NCI-H146 treated with DMSO at 0.1 percent for 48 hours (cell line): ENCODE measurements around the gene ITGA11.

Experiments used
- DNase-seq: peaks from one replicate; lab custom pipeline; 2025; ENCODE audit not compliant: unreplicated experiment; lab: John Stamatoyannopoulos, UW

The ITGA11 gene

GRCh38 chr15:68333775-68334470 lies 98.0 kb downstream of the ITGA11 start:
- DNase-seq: no peak

DNA sequence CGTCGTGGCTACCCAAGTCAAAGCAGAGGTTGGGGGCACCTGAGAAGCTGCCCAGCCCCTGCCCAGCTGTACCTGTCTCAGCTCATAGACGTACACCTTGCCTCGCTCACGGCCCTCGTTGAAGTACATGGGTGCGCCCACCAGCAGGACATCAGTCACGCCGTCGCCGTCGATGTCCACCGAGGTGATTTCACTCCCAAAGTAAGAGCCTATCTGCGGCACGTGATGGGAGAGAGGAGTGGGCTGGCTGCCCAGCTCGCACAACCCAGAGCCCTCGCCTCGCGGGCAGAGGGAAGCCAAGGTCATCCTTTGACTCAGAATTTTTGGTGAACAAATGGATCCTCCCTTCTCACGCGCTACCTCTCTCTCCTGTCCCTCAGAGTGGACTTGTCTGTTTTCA lies 99.7 kb downstream of the ITGA11 start:
- DNase-seq: no peak

- DNase-seq: no peak
Measured at GRCh38 chr15:68330901-68331300, 101.1 kb downstream of the ITGA11 start.

- no peak for DNase-seq
Measured at GRCh38 chr15:68330416-68330815, 101.5 kb downstream of the ITGA11 start.

- DNase-seq: no peak
Measured at GRCh38 chr15:68328964-68329363, 103.0 kb downstream of the ITGA11 start.

- no peak for DNase-seq
Measured at GRCh38 chr15:68328443-68328842, 103.5 kb downstream of the ITGA11 start.

DNA sequence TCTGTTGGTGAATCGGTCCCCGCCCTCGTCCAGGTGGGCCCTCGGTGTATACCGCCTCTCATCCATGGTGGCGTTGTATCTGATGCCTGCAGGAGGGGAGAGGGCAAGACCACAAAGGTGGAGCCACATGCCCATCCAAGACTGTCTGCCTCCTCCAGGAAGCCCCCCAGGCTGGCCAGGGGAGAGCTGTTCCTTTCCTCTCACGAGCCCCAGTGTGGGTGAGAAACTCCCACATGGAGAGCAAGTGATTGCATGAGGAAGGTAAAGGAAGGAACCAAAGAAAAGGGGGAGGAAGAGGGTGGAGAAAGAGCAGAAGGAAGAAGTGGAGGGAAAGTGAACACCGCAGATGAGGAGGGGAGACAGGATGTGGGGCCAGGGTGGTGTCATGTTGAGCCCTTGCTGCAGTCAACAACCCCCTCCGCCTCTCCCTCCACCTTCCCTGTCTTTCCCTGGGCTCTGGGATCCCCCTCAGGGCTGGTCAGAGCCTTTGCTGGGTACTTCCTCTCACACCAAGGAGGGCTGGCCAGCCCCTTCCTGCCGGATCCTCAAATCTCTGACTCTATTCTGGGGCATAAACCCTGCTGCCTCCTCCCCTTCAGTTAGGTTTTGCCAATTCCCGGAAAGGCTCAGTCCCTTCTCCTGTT lies 105.1 kb downstream of the ITGA11 start:
- no peak for DNase-seq

- DNase-seq: no peak
Measured at GRCh38 chr15:68325726-68326125, 106.2 kb downstream of the ITGA11 start.

- DNase-seq: no peak
Measured at GRCh38 chr15:68322796-68323195, 109.2 kb downstream of the ITGA11 start.

DNA sequence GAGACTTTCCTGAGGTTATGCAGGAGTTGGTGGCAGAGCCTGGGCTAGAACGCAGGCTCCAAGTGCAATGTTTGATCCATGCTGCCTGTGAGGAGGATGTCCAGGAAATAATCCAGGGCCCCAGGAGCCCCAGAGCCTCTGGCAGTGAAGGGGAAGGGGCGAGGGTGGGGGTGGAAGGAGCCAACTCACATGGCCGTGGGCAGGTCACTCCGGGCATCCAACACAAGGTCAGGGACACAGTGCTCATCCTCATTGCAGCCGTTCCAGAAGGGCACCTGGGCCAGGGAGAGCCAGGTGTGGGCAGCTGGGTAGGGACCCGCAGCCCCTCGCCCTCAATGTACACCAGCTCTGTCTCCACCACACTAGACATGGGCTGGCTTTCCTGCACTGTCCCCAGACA lies 110.7 kb downstream of the ITGA11 start:
- no peak for DNase-seq

DNA sequence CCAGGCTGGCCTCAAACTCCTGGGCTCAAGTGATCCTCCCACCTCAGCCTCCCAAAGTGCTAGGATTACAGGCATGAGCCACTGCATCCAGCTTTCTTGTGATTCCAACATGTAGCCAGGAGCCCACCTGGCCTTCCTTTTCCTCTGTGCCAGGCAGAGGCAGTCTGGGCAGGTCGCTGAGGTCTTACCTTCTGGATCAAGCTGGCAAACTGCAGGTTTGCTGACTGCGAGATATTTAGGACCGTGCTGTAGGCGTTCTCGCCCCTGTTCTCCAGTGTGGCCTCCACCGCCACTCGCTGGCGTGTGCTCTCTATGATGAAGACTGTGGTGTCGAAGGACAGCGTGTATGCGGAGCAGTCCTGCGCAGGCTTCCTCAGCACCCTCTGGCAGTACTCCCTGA lies 112.0 kb downstream of the ITGA11 start:
- no peak for DNase-seq

- DNase-seq: no peak
Measured at GRCh38 chr15:68318931-68319909, 112.7 kb downstream of the ITGA11 start.

GRCh38 chr15:68318008-68318835 lies 113.7 kb downstream of the ITGA11 start:
- no peak for DNase-seq

- no peak for DNase-seq
Measured at GRCh38 chr15:68317281-68318007, 114.5 kb downstream of the ITGA11 start.

GRCh38 chr15:68316061-68316804 lies 115.7 kb downstream of the ITGA11 start:
- DNase-seq: no peak

GRCh38 chr15:68315495-68316031 lies 116.4 kb downstream of the ITGA11 start:
- peak; percentile 2 for DNase-seq

DNA sequence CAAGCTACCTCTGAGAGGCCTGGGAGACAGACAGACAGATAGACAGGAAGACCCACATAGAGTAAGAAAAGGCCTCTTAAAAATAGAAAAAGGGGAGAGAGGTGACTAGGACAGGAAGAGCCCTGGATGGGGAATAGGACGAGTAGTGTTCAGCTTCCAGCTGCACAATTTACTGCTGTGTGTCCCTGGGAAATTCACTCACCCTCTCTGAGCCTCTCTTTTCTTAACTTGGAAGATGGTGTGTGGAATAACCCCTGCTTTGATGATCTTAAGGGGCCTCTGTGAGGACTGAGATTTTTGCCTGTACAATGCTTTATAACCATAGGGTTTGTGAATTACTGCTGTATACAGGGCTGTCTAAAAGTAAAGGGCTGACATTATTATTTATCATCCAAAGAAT lies 116.9 kb downstream of the ITGA11 start:
- no peak for DNase-seq

DNA sequence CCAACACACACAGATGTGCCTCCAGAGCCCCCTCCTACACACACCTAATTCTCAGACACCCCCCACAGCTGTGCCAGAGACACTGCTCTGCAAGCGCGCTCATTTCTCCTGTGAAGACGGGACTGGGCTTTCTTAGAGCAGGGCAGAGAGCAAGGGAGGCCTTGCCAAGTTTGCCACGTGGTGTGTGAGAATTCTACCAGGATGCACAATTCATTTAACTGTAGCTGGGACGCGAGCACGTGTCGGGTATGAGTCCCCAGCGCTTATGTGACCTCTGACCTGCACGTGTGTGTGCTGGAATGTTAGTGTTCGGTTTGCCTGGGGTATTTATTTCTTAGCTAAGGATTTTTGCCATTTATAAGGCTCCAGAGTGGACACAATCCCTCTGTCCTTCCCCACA lies 117.4 kb downstream of the ITGA11 start:
- no peak for DNase-seq
